ENCODE data around the gene RBM26.

Gene RBM26

GRCh38 chr13:79448413-79448812 is 42.4 kb upstream of the RBM26 start:
- H3K9me3 Mint-ChIP-seq: no peaks in the 10 kb centered on the region
- TF ChIP-seq, protein P1, sequence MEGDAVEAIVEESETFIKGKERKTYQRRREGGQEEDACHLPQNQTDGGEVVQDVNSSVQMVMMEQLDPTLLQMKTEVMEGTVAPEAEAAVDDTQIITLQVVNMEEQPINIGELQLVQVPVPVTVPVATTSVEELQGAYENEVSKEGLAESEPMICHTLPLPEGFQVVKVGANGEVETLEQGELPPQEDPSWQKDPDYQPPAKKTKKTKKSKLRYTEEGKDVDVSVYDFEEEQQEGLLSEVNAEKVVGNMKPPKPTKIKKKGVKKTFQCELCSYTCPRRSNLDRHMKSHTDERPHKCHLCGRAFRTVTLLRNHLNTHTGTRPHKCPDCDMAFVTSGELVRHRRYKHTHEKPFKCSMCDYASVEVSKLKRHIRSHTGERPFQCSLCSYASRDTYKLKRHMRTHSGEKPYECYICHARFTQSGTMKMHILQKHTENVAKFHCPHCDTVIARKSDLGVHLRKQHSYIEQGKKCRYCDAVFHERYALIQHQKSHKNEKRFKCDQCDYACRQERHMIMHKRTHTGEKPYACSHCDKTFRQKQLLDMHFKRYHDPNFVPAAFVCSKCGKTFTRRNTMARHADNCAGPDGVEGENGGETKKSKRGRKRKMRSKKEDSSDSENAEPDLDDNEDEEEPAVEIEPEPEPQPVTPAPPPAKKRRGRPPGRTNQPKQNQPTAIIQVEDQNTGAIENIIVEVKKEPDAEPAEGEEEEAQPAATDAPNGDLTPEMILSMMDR (IDR thresholded peaks at IDR 0.05): no peak
- no peak for DNase-seq
- no peak overlapping the region for H3K4me3 Mint-ChIP-seq
- H3K36me3 Mint-ChIP-seq (ENCODE audit: low read depth): no peaks in the 10 kb centered on the region
- peaks cover 14% of the 10 kb centered on the region for H3K4me1 Mint-ChIP-seq
- H3K27ac Mint-ChIP-seq: no peak overlapping the region
- peaks cover 6% of the 10 kb centered on the region for H3K27me3 Mint-ChIP-seq (ENCODE audit: low read depth, poor library complexity)

GRCh38 chr13:79447741-79448140 is 41.7 kb upstream of the RBM26 start:
- no peak for DNase-seq
- TF ChIP-seq, protein P1 (IDR thresholded peaks at IDR 0.05): no peak

GRCh38 chr13:79447141-79447540 is 41.1 kb upstream of the RBM26 start:
- Mint-ChIP-seq H3K9me3 (no peaks in the 10 kb centered on the region), H3K36me3 (ENCODE audit: low read depth) (no peaks in the 10 kb centered on the region), H3K27ac (no peak overlapping the region), H3K4me3 (no peak overlapping the region), H3K27me3 (ENCODE audit: low read depth, poor library complexity) (peaks cover 6% of the 10 kb centered on the region), H3K4me1 (peaks cover 14% of the 10 kb centered on the region)
- DNase-seq: no peak
- TF ChIP-seq, protein P1 (IDR thresholded peaks at IDR 0.05): no peak

More at GRCh38 chr13:79447741-79448140, 41.7 kb upstream of the RBM26 start:
- no peak overlapping the region for H3K4me3 Mint-ChIP-seq
- H3K27me3 Mint-ChIP-seq (ENCODE audit: low read depth, poor library complexity): peaks cover 6% of the 10 kb centered on the region
- no peaks in the 10 kb centered on the region for H3K36me3 Mint-ChIP-seq (ENCODE audit: low read depth)
- H3K9me3 Mint-ChIP-seq: no peaks in the 10 kb centered on the region
- H3K27ac Mint-ChIP-seq: no peak overlapping the region
- H3K4me1 Mint-ChIP-seq: peaks cover 14% of the 10 kb centered on the region

GRCh38 chr13:79445968-79446645 is 40.1 kb upstream of the RBM26 start:
- Mint-ChIP-seq H3K27ac (no peak overlapping the region), H3K9me3 (no peaks in the 10 kb centered on the region), H3K27me3 (ENCODE audit: low read depth, poor library complexity) (peaks cover 6% of the 10 kb centered on the region), H3K36me3 (ENCODE audit: low read depth) (no peaks in the 10 kb centered on the region), H3K4me1 (peaks cover 6% of the 10 kb centered on the region), H3K4me3 (no peak overlapping the region)
- no peak for DNase-seq
- TF ChIP-seq, protein P1 (IDR thresholded peaks at IDR 0.05): no peak

GRCh38 chr13:79442706-79443105 is 36.7 kb upstream of the RBM26 start:
- TF ChIP-seq, protein P1 (IDR thresholded peaks at IDR 0.05): no peak
- no peaks in the 10 kb centered on the region for H3K9me3 Mint-ChIP-seq
- peaks cover 4% of the 10 kb centered on the region for H3K4me1 Mint-ChIP-seq
- no peak for DNase-seq
- H3K27me3 Mint-ChIP-seq (ENCODE audit: low read depth, poor library complexity): peaks cover 6% of the 10 kb centered on the region
- no peak overlapping the region for H3K27ac Mint-ChIP-seq
- no peaks in the 10 kb centered on the region for H3K36me3 Mint-ChIP-seq (ENCODE audit: low read depth)
- no peak overlapping the region for H3K4me3 Mint-ChIP-seq

- H3K4me1 Mint-ChIP-seq: no peaks in the 10 kb centered on the region
- no peak overlapping the region for H3K4me3 Mint-ChIP-seq
- H3K9me3 Mint-ChIP-seq: no peaks in the 10 kb centered on the region
- peaks cover 6% of the 10 kb centered on the region for H3K27me3 Mint-ChIP-seq (ENCODE audit: low read depth, poor library complexity)
- H3K27ac Mint-ChIP-seq: no peak overlapping the region
- H3K36me3 Mint-ChIP-seq (ENCODE audit: low read depth): no peaks in the 10 kb centered on the region
- TF ChIP-seq, protein P1 (IDR thresholded peaks at IDR 0.05): no peak
- DNase-seq: no peak
These were observed 36.2 kb upstream of the RBM26 start for GRCh38 chr13:79442221-79442620.

Data from nephron progenitor cell (in vitro differentiated cells).